Hematopoietic multipotent progenitor cell treated with erythropoietin and hydrocortisone succinate and interleukin-3 and kit ligand, for 6 days (in vitro differentiated cells): ENCODE results near the gene REXO5.
"Not testable (repeated sequence)": the region's sequence is repeated elsewhere in the genome, so short reads cannot be mapped to it uniquely, and the experiment has no call there.

Experiments used
- DNase-seq: peaks from one replicate; pipeline ENCODE4 v3.0.0-alpha.2; 2015

REXO5 gene

GRCh38 chr16:20806168-20807050 is at the start of gene REXO5, which contains the start of gene ERI2:
TSS of gene REXO5 (plus strand) at chr16:20806527. CDS start at chr16:20806954, 427 bp downstream.
TSS of gene ERI2 (minus strand) at chr16:20806472. CDS start at chr16:20806430, 42 bp downstream.
- DNase-seq: peak; percentile 98

GRCh38 chr16:20760346-20760745 is 46.0 kb upstream of the REXO5 start:
- peak; percentile 65 for DNase-seq

GRCh38 chr16:20761175-20761574 is 45.2 kb upstream of the REXO5 start:
- no peak for DNase-seq

- no peak for DNase-seq
These were observed 43.8 kb upstream of the REXO5 start for GRCh38 chr16:20762404-20763123.

GRCh38 chr16:20763461-20764232 is 42.7 kb upstream of the REXO5 start, which contains the start of gene ACSM3:
TSS of gene ACSM3 (plus strand) at chr16:20764014. CDS start at chr16:20770035, 6,021 bp downstream.
- DNase-seq: peak; percentile 94

GRCh38 chr16:20764448-20764847 is 41.9 kb upstream of the REXO5 start:
- not testable (repeated sequence) for DNase-seq

GRCh38 chr16:20765732-20766131 is 40.6 kb upstream of the REXO5 start:
- DNase-seq: no peak

GRCh38 chr16:20766294-20766693 is 40.0 kb upstream of the REXO5 start:
- DNase-seq: no peak

GRCh38 chr16:20767577-20767976 is 38.8 kb upstream of the REXO5 start:
- DNase-seq: no peak

GRCh38 chr16:20768121-20768520 is 38.2 kb upstream of the REXO5 start:
- DNase-seq: no peak

GRCh38 chr16:20768818-20769217 is 37.5 kb upstream of the REXO5 start:
- DNase-seq: no peak

GRCh38 chr16:20773679-20774078 is 32.6 kb upstream of the REXO5 start:
- DNase-seq: no peak

GRCh38 chr16:20774703-20775362 is 31.5 kb upstream of the REXO5 start:
- DNase-seq: peak; percentile 90

- peak; percentile 47 for DNase-seq
These were observed 24.6 kb upstream of the REXO5 start for GRCh38 chr16:20781697-20782096.

GRCh38 chr16:20782470-20782869 is 23.9 kb upstream of the REXO5 start:
- DNase-seq: no peak

GRCh38 chr16:20784204-20784603 is 22.1 kb upstream of the REXO5 start:
- no peak for DNase-seq

GRCh38 chr16:20789130-20789529 is 17.2 kb upstream of the REXO5 start:
- no peak for DNase-seq

- no peak for DNase-seq
These were observed 14.3 kb upstream of the REXO5 start for GRCh38 chr16:20791923-20792612.

GRCh38 chr16:20798364-20798763 is 8.0 kb upstream of the REXO5 start:
- no peak for DNase-seq

GRCh38 chr16:20799599-20799998 is 6.7 kb upstream of the REXO5 start:
- peak; percentile 94 for DNase-seq

GRCh38 chr16:20801278-20801677 is 5.0 kb upstream of the REXO5 start:
- no peak for DNase-seq

- no peak for DNase-seq
These were observed 3.2 kb upstream of the REXO5 start for GRCh38 chr16:20803192-20803560.
